ENCODE measurements around the gene B4GALT6.

DNA sequence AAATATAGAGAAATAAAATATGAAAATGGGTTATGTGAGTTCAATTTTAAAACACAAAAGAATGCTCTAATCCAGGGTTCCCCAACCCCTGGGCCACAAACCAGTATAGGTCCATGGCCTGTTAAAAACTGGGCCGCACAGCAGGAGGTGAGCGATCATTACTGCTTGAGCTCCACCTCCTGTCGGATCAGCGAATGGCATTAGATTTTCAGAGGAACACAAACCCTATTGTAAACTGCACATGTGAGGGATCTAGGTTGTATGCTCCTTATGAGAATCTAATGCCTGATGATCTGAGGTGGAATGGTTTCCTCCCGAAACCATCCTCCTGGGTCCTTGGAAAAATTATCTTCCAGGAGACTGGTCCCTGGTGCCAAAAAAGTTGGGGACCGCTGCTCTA, 58.0 kb downstream of the B4GALT6 start:
- no peak for TF ChIP-seq NBN (IDR thresholded peaks at IDR 0.05)
- TF ChIP-seq SP1 (IDR thresholded peaks at IDR 0.05; ENCODE audit: low read depth, low read length) = no peak
- TF ChIP-seq PKNOX1 (IDR thresholded peaks at IDR 0.05) = no peak
- no peak for TF ChIP-seq YY1 (IDR thresholded peaks at IDR 0.05; ENCODE audit: low read depth, low read length)
- TF ChIP-seq CHD4 (IDR thresholded peaks at IDR 0.05) = no peak
- no peak for TF ChIP-seq POLR2A (IDR thresholded peaks at IDR 0.05; ENCODE audit: low read depth, low read length)
- TF ChIP-seq CTCF (IDR thresholded peaks at IDR 0.05 in 2 of 3, conservative IDR thresholded peaks at IDR 0.05 in 1 of 3; ENCODE audit: control insufficient read depth in 2 of 3, extremely low read depth in 1 of 3, insufficient read depth in 1 of 3, low read depth in 3 of 3, low read length in 3 of 3) = no peak
- no peak for TF ChIP-seq RAD21 (IDR thresholded peaks at IDR 0.05; ENCODE audit: insufficient read depth, low read depth, low read length)
- no peak for TF ChIP-seq KLF5 (IDR thresholded peaks at IDR 0.05; ENCODE audit: partially characterized antibody)
